ENCODE data around the gene MRPL36. TPM values are rescaled to one million over a fixed set of nuclear protein-coding genes. Genes with fewer than 3 reads are reported as not detected.

MRPL36 gene
- total and polyA plus RNA-seq, 2 donors (not counting 3 experiments of a cell fraction or from before 2014, with no cell fraction given) = 70.3 to 72.7 TPM

DNA sequence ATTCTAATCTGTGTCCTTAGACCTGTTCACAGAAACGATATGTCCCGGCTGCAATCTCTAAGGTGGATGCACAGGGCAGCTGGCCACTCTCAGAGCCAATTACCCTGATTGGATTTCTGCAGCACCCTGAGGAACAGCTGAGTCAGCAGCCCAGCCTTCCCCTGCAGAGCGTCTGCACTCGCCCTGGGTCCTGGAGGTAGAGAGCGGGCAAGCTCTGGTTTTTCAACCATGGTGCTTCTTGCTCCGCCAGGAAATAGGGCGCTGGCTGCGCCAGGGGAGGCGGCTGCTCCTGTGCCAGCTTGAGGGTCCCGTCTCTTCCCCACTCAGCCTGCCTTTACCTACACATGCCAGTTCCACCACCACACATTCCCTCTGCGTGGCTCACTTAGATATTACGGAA is 20.7 kb upstream of the MRPL36 start:
- DNase-seq (ENCODE audit: low read depth, low spot score) (no peak), FAIRE-seq (no peak)
- intact Hi-C loops (cut with micrococcal nuclease) (no loop called here), dilution Hi-C loops (cut with MboI; ENCODE audit: extremely low pct_ligation_motif_present, low sequenced_read_pairs) (no loop called here)
- H2AFZ ChIP-seq (ENCODE audit: low read depth, low read length) = no peak overlapping the region
- H3K4me3 ChIP-seq (replicated peaks in 1 of 3; ENCODE audit: insufficient read depth in 1 of 3, low read depth in 1 of 3, low read length in 3 of 3) = no peak overlapping the region
- H3K9me3 ChIP-seq (replicated peaks; ENCODE audit: control insufficient read depth, insufficient read depth, low read length) = no peaks in the 10 kb centered on the region
- H3K4me2 ChIP-seq (ENCODE audit: insufficient read depth, low read length) = no peak overlapping the region
- no peaks in the 10 kb centered on the region for H4K20me1 ChIP-seq (replicated peaks; ENCODE audit: control insufficient read depth, extremely low read depth, insufficient read depth, low read length)
- no peak overlapping the region for H3K27ac ChIP-seq (ENCODE audit: insufficient read depth, low read depth, low read length)
- no peaks in the 10 kb centered on the region for H3K4me1 ChIP-seq (ENCODE audit: control insufficient read depth, extremely low read depth, insufficient read depth, low read length)
- no TSS peak for BruUV-seq (replicated peaks)
- ChIA-PET POLR2A (no interaction called here), CTCF (no interaction called here)
- H3K9me1 ChIP-seq (replicated peaks; ENCODE audit: control insufficient read depth, extremely low read depth, insufficient read depth, low read length) = no peaks in the 10 kb centered on the region
- no peak overlapping the region for H3K9ac ChIP-seq (replicated peaks; ENCODE audit: extremely low read depth, insufficient read depth, low read length)
- no peaks in the 10 kb centered on the region for H3K27me3 ChIP-seq (ENCODE audit: control insufficient read depth in 2 of 2, insufficient read depth in 2 of 2, low read length in 2 of 2)
- H3K36me3 ChIP-seq (ENCODE audit: control insufficient read depth in 2 of 2, extremely low read depth in 1 of 2, insufficient read depth in 2 of 2, low read length in 2 of 2) = peaks cover 6 to 25% of the 10 kb centered on the region in 2 experiments
- H3K79me2 ChIP-seq (ENCODE audit: control insufficient read depth, insufficient read depth, low read length) = no peaks in the 10 kb centered on the region
- no peak for TF ChIP-seq MAX (IDR thresholded peaks at IDR 0.05; ENCODE audit: insufficient read depth, insufficient read length)
- TF ChIP-seq GATA2 (IDR thresholded peaks at IDR 0.05; ENCODE audit: insufficient read depth, insufficient read length, low read depth, low read length) = no peak
- TF ChIP-seq POLR2A (IDR thresholded peaks at IDR 0.05; ENCODE audit: low read depth, low read length) = no peak
- no peak for TF ChIP-seq JUN (IDR thresholded peaks at IDR 0.05; ENCODE audit: borderline replicate concordance, insufficient read depth, insufficient read length, low read depth)
- TF ChIP-seq FOS (IDR thresholded peaks at IDR 0.05; ENCODE audit: borderline replicate concordance, insufficient read depth, low read length) = no peak

DNA sequence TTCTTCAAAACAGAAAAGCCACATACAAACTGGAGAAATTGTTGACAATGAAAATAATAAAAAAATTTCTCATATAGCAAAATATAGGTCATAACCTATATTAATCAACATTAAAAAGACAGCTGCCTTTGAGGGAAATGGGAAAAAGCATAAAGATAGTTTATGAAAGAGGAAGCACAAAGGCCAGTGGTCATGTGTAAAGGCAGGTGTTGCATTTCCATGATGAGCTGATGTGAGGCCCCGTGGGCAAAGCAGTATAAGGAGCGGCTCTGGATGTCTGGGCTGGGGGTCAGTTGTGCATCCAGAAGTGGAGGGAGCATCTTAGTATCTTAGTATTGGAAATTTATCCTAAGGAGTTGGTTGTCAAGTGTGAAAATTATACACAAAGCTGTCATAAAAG is 19.8 kb upstream of the MRPL36 start:
- no peak overlapping the region for H3K27ac ChIP-seq (ENCODE audit: insufficient read depth, low read depth, low read length)
- CTCF ChIA-PET = no interaction called here
- TF ChIP-seq FOS (IDR thresholded peaks at IDR 0.05; ENCODE audit: borderline replicate concordance, insufficient read depth, low read length) (no peak), EZH2 (IDR thresholded peaks at IDR 0.05; ENCODE audit: borderline replicate concordance, low read depth, low read length, severe bottlenecking) (no peak), POLR2AphosphoS5 (IDR thresholded peaks at IDR 0.05; ENCODE audit: insufficient read depth, low read depth, low read length) (no peak), MYC (IDR thresholded peaks at IDR 0.05; ENCODE audit: low read depth, low read length) (no peak), POLR2A (IDR thresholded peaks at IDR 0.05; ENCODE audit: low read depth, low read length) (no peak), GATA2 (IDR thresholded peaks at IDR 0.05; ENCODE audit: insufficient read depth, insufficient read length, low read depth, low read length) (no peak), JUN (IDR thresholded peaks at IDR 0.05; ENCODE audit: borderline replicate concordance, insufficient read depth, insufficient read length, low read depth) (no peak), MAX (IDR thresholded peaks at IDR 0.05; ENCODE audit: insufficient read depth, insufficient read length) (no peak)
- TF ChIP-seq, protein P1, sequence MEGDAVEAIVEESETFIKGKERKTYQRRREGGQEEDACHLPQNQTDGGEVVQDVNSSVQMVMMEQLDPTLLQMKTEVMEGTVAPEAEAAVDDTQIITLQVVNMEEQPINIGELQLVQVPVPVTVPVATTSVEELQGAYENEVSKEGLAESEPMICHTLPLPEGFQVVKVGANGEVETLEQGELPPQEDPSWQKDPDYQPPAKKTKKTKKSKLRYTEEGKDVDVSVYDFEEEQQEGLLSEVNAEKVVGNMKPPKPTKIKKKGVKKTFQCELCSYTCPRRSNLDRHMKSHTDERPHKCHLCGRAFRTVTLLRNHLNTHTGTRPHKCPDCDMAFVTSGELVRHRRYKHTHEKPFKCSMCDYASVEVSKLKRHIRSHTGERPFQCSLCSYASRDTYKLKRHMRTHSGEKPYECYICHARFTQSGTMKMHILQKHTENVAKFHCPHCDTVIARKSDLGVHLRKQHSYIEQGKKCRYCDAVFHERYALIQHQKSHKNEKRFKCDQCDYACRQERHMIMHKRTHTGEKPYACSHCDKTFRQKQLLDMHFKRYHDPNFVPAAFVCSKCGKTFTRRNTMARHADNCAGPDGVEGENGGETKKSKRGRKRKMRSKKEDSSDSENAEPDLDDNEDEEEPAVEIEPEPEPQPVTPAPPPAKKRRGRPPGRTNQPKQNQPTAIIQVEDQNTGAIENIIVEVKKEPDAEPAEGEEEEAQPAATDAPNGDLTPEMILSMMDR (IDR thresholded peaks at IDR 0.05; ENCODE audit: extremely low read depth in 1 of 2, insufficient read depth in 1 of 2, low read depth in 1 of 2, low read length in 2 of 2) = no peak

More for the DNA sequence above, 19.8 kb upstream of the MRPL36 start:
- H3K79me2 ChIP-seq (ENCODE audit: control insufficient read depth, insufficient read depth, low read length) = no peaks in the 10 kb centered on the region
- no peaks in the 10 kb centered on the region for H3K4me1 ChIP-seq (ENCODE audit: control insufficient read depth, extremely low read depth, insufficient read depth, low read length)
- H4K20me1 ChIP-seq (replicated peaks; ENCODE audit: control insufficient read depth, extremely low read depth, insufficient read depth, low read length) = no peaks in the 10 kb centered on the region
- no peaks in the 10 kb centered on the region for H3K9me1 ChIP-seq (replicated peaks; ENCODE audit: control insufficient read depth, extremely low read depth, insufficient read depth, low read length)
- no TSS peak for BruUV-seq (replicated peaks)
- intact Hi-C loops (cut with micrococcal nuclease) = no loop called here
- DNase-seq (ENCODE audit: low read depth, low spot score) = no peak
- peaks cover 9 to 32% of the 10 kb centered on the region in 2 experiments for H3K36me3 ChIP-seq (ENCODE audit: control insufficient read depth in 2 of 2, extremely low read depth in 1 of 2, insufficient read depth in 2 of 2, low read length in 2 of 2)
- POLR2A ChIA-PET = no interaction called here
- no peak overlapping the region for H3K9ac ChIP-seq (replicated peaks; ENCODE audit: extremely low read depth, insufficient read depth, low read length)
- H3K27me3 ChIP-seq (ENCODE audit: control insufficient read depth in 2 of 2, insufficient read depth in 2 of 2, low read length in 2 of 2) = no peaks in the 10 kb centered on the region
- H3K4me2 ChIP-seq (ENCODE audit: insufficient read depth, low read length) = no peak overlapping the region
- dilution Hi-C loops (cut with MboI; ENCODE audit: extremely low pct_ligation_motif_present, low sequenced_read_pairs) = no loop called here
- no peak overlapping the region for H2AFZ ChIP-seq (ENCODE audit: low read depth, low read length)
- no peak overlapping the region for H3K4me3 ChIP-seq (replicated peaks in 1 of 3; ENCODE audit: insufficient read depth in 1 of 3, low read depth in 1 of 3, low read length in 3 of 3)
- FAIRE-seq = no peak
- no peaks in the 10 kb centered on the region for H3K9me3 ChIP-seq (replicated peaks; ENCODE audit: control insufficient read depth, insufficient read depth, low read length)

All from endothelial cell of umbilical vein (primary cell).